K562 (cell line): Measurements from ENCODE around the gene HSPA5. TPM values are rescaled to one million over a fixed set of nuclear protein-coding genes. Genes with fewer than 3 reads are reported as not detected.

Experiments
- CCAR2 ChIP-seq: fragments of 200-400 bp; formaldehyde crosslinking; IDR thresholded peaks from 2 replicates; pipeline ENCODE4 v1.6.1; 2017; ENCODE audit warnings: mild to moderate bottlenecking, low read depth, low read length
- CREM ChIP-seq: IDR thresholded peaks from 2 replicates; pipeline ENCODE4 v1.6.1; 2014; ENCODE audit warnings: antibody characterized with exemption, low read depth
- HSF4 ChIP-seq: fragments of 250-450 bp; sonication (Bioruptor Pico); IDR thresholded peaks from 2 replicates; pipeline ENCODE4 v2.1.2; 2022; ENCODE audit warnings: mild to moderate bottlenecking, moderate library complexity, borderline replicate concordance
- LEF1 ChIP-seq: fragments of 450-650 bp; IDR thresholded peaks from 2 replicates; pipeline ENCODE4 v1.6.1; 2016; ENCODE audit warnings: mild to moderate bottlenecking
- RBBP5 ChIP-seq: fragments of 200-600 bp; sonication (generic); IDR thresholded peaks from 2 replicates; pipeline ENCODE4 v1.6.1; 2012; ENCODE audit warnings: borderline replicate concordance, mild to moderate bottlenecking, low read length, control low read depth, inconsistent platforms; ENCODE audit not compliant: insufficient read depth, poor library complexity, severe bottlenecking
- SAP30 ChIP-seq: fragments of 200-600 bp; sonication (generic); IDR thresholded peaks from 2 replicates; pipeline ENCODE4 v1.6.1; 2012; ENCODE audit warnings: borderline replicate concordance, low read depth, mild to moderate bottlenecking, moderate library complexity, low read length, control low read depth, inconsistent platforms; ENCODE audit not compliant: insufficient read depth, poor library complexity, severe bottlenecking
- SLC30A9 ChIP-seq: fragments of 250-450 bp; sonication (Bioruptor Pico); IDR thresholded peaks from 2 replicates; pipeline ENCODE4 v1.8.0; 2022; ENCODE audit warnings: mild to moderate bottlenecking, moderate library complexity
- TSC22D4 ChIP-seq: fragments of 450-650 bp; IDR thresholded peaks from 2 replicates; pipeline ENCODE4 v1.6.1; 2016; ENCODE audit warnings: missing genetic modification characterization, missing biosample characterization, control low read depth
- ZNF253 ChIP-seq: fragments of 250-450 bp; sonication (Bioruptor Pico); conservative IDR thresholded peaks from 2 replicates; pipeline ENCODE4 v1.6.1; 2021; ENCODE audit warnings: mild to moderate bottlenecking
- ZNF384 ChIP-seq: IDR thresholded peaks from 2 replicates; pipeline ENCODE4 v1.6.1; 2012; ENCODE audit warnings: low read depth, low read length, improper control_type of control experiment
- ZNF408 ChIP-seq: fragments of 250-450 bp; sonication (Bioruptor Pico); IDR thresholded peaks from 2 replicates; pipeline ENCODE4 v1.4.0; 2020; ENCODE audit warnings: low read depth, mild to moderate bottlenecking, moderate library complexity
- ZNF79 ChIP-seq: fragments of 250-450 bp; sonication (Bioruptor Pico); IDR thresholded peaks from 2 replicates; pipeline ENCODE4 v1.4.0; 2020; ENCODE audit warnings: low read depth, mild to moderate bottlenecking, moderate library complexity
- polyA plus RNA-seq, 8 experiments: library from polyadenylated mRNA; depleted of rRNA in 4 of 8; stranded (reverse) in 5 of 8; unstranded in 3 of 8; fragments of >200 nt; fragmentation: Nextera tagmentation in 2 of 8; fragmentation: Illumina TruSeq in 1 of 8; extraction: Ambion mirVana in 2 of 8; extraction: Trizol in 1 of 8; gene quantifications; 2 replicates each; pipeline versions ENCODE4 v1.2.1 to v1.2.3, GENCODE V29; 2011 to 2014; ENCODE audit warnings: inconsistent platforms in 1 of 8, missing spikeins in 1 of 8
- total RNA-seq, 7 experiments: library from RNA; depleted of rRNA in 6 of 7; stranded (reverse); fragments of >200 nt in 6 of 7; fragmentation: Illumina TruSeq in 2 of 7; extraction: Trizol in 2 of 7; gene quantifications; 2 replicates each; pipeline versions ENCODE4 v1.2.1 to v1.2.3, GENCODE V29; 2011 to 2021; ENCODE audit warnings: low replicate concordance in 1 of 7
- TF ChIP-seq, protein P1 (sequence below), 2 experiments: fragments of 450-650 bp; conservative IDR thresholded peaks; 2 replicates each; pipeline ENCODE4 v1.6.1; 2017; ENCODE audit warnings: mild to moderate bottlenecking in 2 of 2, moderate library complexity in 2 of 2
- TF ChIP-seq, protein P2 (sequence below): sonication (generic); formaldehyde crosslinking; IDR thresholded peaks from 2 replicates; pipeline ENCODE4 v1.8.1; 2023; ENCODE audit warnings: mild to moderate bottlenecking, missing genetic modification reagents
- TF ChIP-seq, protein P3 (sequence below), 2 experiments: IDR thresholded peaks; 2 replicates each; pipeline ENCODE4 v1.6.1; 2011; ENCODE audit warnings: borderline replicate concordance in 1 of 2, control low read depth in 1 of 2, low read depth in 1 of 2, low read length in 1 of 2, mild to moderate bottlenecking in 1 of 2, mixed read lengths in 1 of 2, moderate library complexity in 1 of 2; ENCODE audit not compliant: insufficient read depth in 1 of 2, insufficient read length in 1 of 2, poor library complexity in 1 of 2, severe bottlenecking in 1 of 2; ENCODE audit errors: extremely low read depth in 1 of 2
- TF ChIP-seq, protein P4 (sequence below): fragments of 250-450 bp; sonication (Bioruptor Pico); IDR thresholded peaks from 2 replicates; pipeline ENCODE4 v1.9.0; 2021; ENCODE audit warnings: mild to moderate bottlenecking, inconsistent platforms
- TF ChIP-seq, protein P5 (sequence below), 2 experiments: fragments of 250-450 bp in 1 of 2; fragments of 450-650 bp in 1 of 2; sonication (Bioruptor Pico) in 1 of 2; IDR thresholded peaks; 2 replicates each; pipeline versions ENCODE4 v1.6.1 to v1.8.0; 2016 to 2021; ENCODE audit warnings: mild to moderate bottlenecking in 2 of 2, moderate library complexity in 2 of 2, missing compliant biosample characterization in 1 of 2, missing genetic modification characterization in 1 of 2

HSPA5 gene
- total and polyA plus RNA-seq, 9 of the 15 experiments (the other 6 are each of a cell fraction or from before 2014, with no cell fraction given), result 48.0 to 265 (median 113) TPM

DNA sequence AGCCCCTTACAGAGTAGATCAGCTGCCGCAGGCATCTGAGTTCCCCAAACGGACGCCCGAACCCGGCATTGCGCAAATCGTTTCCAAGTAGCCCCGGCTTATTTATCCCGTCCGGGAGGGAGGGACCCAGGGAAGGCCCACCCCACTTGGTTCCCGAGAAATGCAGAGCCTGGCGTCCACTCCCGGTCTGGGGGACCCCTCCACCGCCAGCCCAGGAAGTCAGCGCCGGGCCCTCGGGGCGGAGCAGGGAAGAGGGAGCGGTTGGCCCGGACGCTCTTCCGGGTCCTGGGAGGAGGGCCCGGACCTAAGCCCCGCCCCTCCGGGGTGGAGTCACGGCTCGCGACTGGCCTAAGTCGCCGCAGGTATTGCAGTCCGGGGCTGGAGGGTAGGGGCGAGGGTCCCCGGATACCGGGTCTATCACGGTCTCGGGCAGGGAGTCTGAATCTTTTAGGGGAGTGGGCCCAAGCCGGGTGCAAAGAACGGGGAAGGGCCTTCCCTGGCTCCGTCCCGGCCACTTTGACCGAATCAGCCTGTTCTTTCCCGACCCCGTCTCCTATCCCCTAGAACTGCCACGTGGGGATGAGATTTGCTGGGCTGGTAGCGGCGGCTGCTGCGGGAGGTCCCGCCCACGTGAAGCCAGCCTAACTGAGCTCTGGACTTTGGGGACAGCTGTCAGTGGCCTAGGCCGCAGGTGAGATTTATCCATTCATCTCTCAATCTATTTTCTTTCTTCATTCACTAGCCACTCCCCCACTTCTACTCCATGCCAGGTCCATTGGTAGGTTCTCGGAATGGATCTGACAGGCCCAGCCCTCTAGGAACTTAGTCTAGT is 40.7 kb downstream of the HSPA5 start, which contains the start of gene RABEPK (continued):
- TF ChIP-seq, protein P1, sequence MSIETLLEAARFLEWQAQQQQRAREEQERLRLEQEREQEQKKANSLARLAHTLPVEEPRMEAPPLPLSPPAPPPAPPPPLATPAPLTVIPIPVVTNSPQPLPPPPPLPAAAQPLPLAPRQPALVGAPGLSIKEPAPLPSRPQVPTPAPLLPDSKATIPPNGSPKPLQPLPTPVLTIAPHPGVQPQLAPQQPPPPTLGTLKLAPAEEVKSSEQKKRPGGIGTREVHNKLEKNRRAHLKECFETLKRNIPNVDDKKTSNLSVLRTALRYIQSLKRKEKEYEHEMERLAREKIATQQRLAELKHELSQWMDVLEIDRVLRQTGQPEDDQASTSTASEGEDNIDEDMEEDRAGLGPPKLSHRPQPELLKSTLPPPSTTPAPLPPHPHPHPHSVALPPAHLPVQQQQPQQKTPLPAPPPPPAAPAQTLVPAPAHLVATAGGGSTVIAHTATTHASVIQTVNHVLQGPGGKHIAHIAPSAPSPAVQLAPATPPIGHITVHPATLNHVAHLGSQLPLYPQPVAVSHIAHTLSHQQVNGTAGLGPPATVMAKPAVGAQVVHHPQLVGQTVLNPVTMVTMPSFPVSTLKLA (conservative IDR thresholded peaks at IDR 0.05), result peak; percentile 98 to 99
- no peak for TF ChIP-seq TSC22D4 (tag)
- TF ChIP-seq CREM, result peak; percentile 33; the same call in 1 of the 2 replicates
- peak; percentile 20; the same call in 1 of the 2 replicates for TF ChIP-seq LEF1
- no peak for TF ChIP-seq ZNF408 (CRISPR knock-in tag)
- TF ChIP-seq CCAR2, result no peak
- no peak for TF ChIP-seq HSF4
- TF ChIP-seq SLC30A9 (CRISPR knock-in tag), result no peak
- TF ChIP-seq, protein P2, sequence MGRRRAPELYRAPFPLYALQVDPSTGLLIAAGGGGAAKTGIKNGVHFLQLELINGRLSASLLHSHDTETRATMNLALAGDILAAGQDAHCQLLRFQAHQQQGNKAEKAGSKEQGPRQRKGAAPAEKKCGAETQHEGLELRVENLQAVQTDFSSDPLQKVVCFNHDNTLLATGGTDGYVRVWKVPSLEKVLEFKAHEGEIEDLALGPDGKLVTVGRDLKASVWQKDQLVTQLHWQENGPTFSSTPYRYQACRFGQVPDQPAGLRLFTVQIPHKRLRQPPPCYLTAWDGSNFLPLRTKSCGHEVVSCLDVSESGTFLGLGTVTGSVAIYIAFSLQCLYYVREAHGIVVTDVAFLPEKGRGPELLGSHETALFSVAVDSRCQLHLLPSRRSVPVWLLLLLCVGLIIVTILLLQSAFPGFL, result no peak
- peak; percentile 77 for TF ChIP-seq RBBP5
- peak; percentile 92 for TF ChIP-seq SAP30
- TF ChIP-seq, protein P3, sequence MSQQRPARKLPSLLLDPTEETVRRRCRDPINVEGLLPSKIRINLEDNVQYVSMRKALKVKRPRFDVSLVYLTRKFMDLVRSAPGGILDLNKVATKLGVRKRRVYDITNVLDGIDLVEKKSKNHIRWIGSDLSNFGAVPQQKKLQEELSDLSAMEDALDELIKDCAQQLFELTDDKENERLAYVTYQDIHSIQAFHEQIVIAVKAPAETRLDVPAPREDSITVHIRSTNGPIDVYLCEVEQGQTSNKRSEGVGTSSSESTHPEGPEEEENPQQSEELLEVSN (IDR thresholded peaks at IDR 0.05; ENCODE audit: borderline replicate concordance in 1 of 2, extremely low read depth in 1 of 2, insufficient read depth in 1 of 2, insufficient read length in 1 of 2, low read depth in 1 of 2, low read length in 1 of 2, poor library complexity in 1 of 2, severe bottlenecking in 1 of 2), result peak; percentile 43 to 55
- TF ChIP-seq ZNF384, result no peak
- no peak for TF ChIP-seq ZNF253 (CRISPR knock-in tag)
- TF ChIP-seq, protein P4, sequence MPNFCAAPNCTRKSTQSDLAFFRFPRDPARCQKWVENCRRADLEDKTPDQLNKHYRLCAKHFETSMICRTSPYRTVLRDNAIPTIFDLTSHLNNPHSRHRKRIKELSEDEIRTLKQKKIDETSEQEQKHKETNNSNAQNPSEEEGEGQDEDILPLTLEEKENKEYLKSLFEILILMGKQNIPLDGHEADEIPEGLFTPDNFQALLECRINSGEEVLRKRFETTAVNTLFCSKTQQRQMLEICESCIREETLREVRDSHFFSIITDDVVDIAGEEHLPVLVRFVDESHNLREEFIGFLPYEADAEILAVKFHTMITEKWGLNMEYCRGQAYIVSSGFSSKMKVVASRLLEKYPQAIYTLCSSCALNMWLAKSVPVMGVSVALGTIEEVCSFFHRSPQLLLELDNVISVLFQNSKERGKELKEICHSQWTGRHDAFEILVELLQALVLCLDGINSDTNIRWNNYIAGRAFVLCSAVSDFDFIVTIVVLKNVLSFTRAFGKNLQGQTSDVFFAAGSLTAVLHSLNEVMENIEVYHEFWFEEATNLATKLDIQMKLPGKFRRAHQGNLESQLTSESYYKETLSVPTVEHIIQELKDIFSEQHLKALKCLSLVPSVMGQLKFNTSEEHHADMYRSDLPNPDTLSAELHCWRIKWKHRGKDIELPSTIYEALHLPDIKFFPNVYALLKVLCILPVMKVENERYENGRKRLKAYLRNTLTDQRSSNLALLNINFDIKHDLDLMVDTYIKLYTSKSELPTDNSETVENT, result peak; percentile 50
- TF ChIP-seq, protein P5, sequence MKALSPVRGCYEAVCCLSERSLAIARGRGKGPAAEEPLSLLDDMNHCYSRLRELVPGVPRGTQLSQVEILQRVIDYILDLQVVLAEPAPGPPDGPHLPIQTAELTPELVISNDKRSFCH (CRISPR knock-in tag; IDR thresholded peaks at IDR 0.05), result no peak
- TF ChIP-seq, protein P5 (tag; IDR thresholded peaks at IDR 0.05), result no peak
- no peak for TF ChIP-seq ZNF79 (CRISPR knock-in tag)
